Measurements from ENCODE around the gene LRRN2.

LRRN2 gene

DNA sequence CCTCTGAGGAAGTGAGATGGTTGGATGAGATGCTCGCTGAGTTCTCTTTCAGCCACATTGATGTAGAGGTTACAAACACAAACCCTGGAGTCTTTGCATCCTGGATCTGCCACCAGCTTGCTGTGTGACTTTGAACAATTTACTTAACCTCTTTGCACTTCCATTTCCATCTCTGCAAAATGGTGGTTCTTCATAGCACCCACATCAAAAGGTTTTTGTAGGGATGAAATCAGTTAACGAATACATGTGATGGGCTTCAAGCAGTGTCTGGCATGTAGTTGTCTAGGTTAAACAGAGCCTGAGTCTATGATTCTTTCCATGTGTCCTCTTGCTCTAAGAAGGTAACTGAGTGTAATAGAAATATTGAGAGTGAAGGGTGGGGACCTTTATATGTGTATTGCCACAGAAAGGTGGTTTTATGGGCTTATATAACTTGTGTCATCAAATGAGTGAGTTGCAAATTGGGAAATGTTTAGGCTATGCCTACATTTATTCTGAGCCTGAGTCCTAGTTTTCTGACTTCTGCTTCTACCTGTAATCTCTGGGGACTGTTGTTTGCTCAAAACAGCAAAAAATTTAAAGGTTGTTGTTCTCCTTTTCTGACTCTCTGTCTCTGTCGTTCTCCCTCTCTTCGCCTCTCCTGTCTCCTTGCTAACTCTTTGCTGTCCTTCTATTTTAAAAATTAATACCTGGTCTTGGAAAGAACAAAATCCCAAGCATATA is 27.3 kb upstream of the LRRN2 start:
- DNase-seq (ENCODE audit: low read depth): no peak

DNA sequence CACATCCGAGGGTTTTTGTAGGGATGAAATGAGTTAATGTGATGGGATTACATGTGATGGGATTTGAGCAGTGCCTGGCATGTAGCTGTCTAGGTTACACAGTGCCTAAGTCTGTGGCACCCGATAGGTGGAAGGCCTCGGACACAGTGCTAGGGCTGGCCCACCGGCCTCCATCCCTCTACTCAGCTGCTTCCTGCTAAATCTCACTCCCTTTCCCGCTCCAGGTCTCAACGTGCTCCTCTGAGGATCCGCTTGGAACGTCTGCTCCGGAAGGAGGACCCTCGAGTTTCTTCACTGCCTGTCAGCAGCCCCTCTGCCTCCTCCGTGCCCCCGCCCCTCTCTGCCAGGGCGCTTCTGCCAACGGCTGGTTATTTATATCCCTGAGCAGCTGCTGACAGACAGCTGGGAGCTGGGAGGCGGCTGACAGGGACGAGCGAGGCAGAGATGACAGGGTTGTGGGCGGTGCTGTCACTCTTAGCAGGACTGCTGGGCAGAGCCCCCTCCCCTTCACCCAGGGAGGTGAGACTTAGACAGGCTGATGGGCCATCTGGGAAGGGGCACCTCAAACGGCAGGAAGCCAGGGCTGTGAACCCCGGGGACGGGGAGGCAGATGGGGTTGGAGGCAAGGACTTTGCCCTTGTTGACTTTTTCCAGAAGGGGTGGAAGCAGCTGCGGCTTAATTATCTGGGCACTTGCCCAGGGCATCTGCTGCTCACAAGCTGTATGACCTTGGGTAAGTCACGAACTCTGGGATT is 26.6 kb upstream of the LRRN2 start:
- no peak for DNase-seq (ENCODE audit: low read depth)

DNA sequence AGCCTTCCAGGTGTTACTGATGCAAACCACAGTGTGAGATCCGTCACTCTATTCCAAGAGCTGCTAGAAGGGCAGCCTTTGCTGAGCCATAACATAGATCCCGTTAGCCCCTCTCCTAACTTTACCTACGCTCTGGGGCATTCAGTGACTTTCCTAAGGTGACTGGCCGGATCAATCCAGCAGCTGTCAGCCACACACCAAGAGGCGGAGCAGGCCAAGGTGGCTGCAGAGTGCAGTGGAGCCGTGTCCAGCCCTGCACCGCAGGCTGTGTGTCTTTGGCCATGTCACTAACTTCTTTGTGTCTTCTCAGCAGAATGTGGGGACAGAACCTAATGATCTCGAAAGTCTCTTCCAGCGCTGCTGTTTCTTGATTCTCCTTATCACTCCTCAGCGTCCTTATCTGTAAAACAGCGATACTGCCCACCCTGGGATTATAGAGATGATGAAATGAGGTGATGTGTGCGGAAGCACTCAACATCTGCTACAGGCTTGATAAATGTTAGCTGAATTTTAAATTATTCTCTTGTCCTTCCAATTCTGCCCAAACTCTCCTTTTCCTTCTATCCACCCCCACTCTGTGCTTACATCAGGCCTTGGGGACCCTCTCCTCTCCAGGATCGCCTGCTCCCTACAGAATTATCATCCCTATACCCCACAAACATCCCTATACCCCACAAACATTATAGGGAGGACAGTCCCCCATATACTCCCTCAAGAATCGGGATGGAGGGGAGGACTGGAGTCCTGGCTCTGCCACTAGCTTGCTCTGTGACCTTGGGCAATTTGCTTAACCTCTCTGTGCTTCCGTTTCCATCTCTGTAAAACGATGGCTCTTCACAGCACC is 25.8 kb upstream of the LRRN2 start:
- DNase-seq (ENCODE audit: low read depth): no peak

DNA sequence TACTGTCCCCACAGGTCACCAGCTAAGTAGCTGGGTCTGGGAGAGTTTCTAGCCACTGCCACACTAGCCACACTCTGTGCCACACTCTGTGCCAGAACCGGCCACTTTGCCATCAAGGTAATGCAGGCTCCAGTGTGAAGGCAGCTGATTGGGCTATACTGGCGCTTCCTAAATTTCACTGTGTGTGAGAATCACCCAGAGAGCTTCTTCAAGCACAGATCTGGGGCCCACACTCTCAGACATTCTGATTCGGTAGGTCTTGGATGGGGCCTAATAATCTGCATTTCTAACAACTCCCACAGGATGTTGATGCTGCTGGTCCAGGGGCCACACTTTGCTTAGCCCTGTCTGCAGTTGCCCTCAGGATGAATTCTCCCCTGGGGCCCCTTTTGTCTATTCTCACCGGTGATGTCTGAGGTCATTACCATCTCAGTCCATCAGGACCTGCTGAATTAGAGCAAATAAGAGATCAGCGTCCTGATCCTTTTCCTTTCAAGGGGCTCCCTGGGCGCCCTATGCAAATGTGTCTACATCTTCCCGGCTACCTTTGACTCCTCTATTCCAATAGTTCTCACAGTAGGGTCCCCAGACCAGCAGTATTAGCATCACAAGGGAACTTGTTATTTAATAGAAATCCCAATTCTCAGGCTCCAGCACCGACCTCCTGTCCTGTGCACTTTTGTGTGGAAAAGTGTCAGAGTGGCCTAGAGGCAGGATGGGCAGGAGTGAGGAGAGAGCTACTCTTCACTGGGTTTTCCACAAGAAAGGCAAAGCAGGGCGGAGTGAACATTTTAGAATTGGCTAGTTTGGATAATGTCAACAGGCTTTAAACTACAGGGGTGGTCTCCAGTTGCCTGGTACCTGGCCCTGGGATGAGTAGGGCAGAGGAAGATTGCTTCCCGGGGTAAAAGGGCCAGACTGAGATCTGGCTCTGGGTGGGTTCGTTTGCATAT is 24.7 kb upstream of the LRRN2 start:
- DNase-seq (ENCODE audit: low read depth): no peak

DNA sequence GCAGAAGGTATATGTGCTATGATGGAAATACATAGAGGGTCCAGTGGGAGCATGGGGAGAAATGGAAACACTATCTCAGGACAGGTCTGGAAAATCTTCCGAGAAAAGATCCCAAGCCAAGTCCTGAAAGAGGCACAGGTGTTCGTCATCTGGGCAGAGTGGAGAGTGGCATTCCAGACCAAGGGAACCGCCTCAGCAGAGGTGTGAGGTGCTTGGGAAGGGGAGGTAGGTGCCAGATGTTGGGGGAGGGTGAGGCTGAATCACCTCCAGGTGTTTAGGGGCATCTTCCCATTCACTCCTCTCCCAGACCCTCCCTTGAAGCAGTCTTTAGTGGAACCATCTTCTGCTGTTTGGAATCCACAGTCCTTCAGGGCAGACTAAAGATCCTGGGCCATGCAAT is 23.5 kb upstream of the LRRN2 start:
- DNase-seq (ENCODE audit: low read depth): no peak

DNA sequence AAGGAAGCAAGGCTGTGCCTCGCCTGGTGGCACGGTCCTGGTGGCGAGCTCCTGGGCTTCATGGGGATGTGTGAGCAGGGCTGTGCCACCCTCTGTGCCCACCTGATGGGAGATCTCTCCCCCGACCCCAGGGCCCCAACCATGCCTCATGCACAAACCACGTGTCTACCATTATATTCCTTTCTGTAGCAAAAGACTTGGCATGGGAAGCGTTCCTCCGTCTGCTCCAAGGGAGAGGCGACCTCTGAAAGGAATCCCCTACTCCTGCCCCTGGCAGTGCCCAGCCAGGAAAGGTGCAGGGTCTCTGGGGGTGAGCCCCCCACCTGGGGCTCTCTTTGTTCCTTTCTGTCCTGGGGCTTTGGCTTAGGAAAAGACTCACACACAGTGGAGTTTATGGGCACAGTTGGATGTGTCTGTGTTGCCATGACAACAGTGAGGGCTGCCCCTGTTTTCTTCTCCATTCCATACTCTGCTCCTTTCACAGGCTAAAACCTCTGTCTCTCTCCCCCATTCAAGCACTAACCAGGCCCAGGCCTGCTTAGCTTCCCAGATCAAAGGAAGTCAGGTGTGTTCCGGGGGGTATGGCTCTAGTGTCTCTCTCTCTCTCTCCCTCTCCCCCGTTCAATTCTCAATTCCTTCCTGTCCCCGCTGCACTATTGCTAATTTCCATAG is 21.4 kb upstream of the LRRN2 start:
- DNase-seq (ENCODE audit: low read depth): no peak

DNA sequence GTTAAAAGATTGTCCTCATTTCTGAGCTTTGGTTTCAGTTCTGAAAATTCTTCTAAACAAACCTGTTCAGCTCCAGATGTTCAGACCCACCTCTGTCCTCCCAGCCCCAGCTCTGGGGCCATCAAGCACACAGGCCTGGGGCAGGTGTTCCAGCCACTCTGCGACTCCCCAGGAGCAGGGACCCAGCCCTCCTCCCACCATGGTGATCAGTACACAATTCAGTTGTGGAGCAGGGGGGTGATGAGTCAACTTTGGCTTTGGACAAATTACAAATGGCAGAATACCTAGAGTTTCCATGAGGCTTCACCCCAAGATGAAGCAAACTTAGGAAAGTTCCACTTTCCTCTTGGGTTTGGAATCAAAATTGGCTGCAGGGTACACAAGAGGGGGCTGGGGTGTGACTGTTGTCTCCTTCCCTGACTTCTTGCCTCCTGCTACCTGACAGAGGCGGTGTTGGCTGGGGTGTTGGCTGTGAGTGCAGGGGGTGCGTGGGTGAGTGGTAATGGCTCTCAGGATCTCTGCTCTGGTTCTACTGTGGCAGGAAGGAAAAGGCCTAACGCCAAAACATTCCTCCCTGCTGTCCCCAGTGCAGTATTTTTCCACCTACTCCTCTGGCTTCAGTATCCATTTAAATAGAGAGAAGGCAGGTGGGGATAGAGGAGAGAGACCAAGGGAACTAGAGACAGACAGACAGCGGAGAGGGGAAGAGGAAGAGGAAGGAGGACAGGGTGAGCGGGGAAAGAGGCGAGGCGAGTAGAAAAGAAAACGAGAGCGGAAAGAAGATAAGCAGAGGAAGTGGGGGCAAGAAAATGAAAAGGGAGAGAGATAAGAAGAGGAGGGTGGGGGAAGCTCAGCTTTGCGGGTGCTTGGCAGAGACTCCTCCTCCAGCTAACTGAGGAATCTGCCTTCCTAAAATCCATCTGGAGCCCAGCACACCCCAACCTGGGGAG is 20.6 kb upstream of the LRRN2 start:
- DNase-seq (ENCODE audit: low read depth): no peak

DNA sequence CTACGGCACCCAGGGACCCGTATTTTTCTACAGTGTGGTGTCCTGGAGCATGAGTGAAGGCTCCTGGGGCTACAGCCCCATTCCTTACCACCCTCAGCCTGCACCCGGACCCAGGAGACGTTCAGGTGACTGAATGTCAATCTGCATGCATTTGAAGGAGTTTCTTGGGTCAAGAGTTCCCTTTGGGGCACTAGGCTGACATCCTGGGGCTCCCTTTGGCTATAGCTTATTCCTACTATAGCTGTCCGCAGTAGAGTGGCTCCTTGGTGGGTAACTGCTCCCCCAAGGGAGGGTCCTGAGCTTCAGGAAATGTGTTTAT is 19.9 kb upstream of the LRRN2 start:
- DNase-seq (ENCODE audit: low read depth): no peak

DNA sequence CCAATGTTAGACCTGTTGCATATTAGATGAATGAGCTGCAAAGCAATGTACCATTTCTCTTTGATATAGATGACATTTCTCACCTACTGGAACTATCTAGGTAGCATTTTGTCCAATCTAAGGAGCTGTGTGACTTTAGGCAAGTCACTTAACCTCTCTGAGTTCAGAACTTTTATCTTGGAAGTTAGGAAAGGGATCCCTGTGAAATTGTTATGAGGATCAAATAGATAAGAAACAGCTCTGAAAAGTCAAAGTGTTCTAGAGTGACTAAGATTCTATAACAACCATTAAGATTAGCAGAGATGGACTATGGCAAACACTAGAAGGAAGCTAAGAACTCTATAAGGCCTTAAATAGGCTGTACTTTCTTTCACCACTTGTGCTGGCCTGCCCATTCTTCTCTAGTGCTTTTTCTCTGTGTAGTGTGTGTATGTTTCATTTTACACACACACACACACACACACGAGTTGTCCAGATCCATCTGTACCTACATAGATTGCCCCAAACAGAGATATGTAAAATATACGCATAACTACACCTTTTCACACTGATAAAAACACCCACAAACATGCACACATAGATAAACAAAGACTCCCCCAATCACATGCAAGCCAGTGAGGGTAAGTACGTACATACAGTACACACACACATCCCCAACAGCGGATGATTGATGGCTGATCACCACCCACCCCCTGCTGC is 19.4 kb upstream of the LRRN2 start:
- no peak for DNase-seq (ENCODE audit: low read depth)

DNA sequence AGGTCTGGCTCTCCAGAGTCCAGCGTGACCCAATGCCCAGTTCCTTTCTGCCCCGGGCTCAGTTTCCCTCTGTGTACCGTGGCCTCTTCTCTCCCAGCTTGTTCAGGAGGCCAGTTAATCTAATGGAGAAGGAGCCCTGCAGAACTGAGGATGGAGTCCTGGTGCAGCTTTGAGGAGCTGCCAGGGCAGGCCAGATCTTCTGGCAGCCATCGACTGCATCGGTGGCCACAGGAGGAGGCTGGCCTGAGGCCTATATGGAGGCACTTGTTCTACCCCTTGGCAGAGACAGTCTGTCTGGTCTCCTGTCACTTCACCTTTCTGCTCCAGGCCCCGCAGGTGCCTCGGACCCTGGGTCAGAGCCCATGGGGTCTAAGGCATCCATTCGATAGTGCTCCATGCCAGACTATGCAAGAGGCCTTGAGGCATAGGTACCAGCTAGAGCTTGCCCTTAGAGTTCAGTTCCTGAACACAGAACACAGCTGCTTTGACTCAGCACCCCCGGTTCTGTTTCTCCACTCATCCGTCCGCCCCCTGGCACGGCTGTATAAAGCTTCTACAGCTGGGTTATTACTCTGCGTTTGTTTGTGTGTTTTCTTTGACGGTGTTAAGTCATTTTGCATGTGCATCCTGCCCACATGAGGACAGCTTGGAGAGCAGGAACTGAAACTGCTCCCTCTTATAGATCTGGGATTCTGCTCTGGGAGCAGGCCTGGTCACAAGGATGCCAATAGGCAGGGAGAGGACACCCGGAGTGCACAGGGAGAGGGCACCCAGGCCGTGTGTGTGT is 18.5 kb upstream of the LRRN2 start:
- DNase-seq (ENCODE audit: low read depth): no peak

DNA sequence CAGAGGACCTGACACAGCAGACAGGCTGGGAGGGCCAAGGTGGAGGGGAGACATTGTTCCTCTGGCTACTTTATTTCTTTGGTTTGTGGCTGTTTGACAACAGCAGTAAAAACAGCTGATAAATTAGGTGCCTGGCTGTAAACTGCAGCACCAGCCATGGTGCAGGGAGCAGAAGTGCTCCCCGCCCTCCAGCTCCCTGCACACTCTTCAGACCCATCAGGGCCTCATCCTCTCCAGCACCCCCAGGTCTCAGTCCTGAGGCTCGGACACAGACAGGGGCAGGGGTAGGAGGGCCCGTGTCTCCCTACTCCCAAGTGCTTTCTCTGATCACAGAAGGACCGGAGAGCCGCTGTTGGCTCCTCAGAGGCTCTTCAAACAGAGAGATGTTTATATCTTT is 17.7 kb upstream of the LRRN2 start:
- no peak for DNase-seq (ENCODE audit: low read depth)

DNA sequence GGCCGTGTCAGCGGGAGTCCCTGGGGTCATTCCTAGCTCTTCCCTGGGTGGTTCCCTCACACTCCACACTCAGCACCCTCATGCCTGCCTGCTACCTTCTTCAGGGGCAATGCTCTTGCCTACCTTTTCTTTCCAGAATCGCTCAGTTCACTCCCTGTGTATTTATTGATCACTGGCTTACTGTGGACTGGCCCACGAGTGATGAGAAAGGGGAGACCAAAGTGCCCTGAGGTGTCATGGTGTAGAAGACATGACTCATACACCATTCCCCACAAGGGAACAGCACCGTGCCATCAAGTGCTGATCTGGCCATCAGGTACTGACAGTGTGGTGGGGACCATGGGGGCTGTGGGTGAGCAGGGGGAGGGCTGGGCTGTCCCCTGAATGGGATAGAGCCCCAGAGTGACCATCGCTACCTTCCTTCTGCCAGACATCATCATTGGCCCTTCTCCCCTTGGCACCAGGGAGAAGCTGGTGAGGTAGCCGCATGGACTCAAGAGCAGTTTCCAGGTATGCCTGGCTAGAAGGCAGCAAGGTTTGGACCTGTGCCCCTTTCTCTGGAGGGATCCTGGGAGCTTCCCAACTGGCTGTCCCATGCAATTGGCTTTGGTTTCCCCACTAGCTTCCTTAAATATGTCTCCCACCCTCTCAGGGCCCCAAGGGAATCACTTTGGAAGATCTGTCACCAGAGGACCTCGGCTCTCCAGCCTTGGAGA is 17.2 kb upstream of the LRRN2 start:
- DNase-seq (ENCODE audit: low read depth): no peak

DNA sequence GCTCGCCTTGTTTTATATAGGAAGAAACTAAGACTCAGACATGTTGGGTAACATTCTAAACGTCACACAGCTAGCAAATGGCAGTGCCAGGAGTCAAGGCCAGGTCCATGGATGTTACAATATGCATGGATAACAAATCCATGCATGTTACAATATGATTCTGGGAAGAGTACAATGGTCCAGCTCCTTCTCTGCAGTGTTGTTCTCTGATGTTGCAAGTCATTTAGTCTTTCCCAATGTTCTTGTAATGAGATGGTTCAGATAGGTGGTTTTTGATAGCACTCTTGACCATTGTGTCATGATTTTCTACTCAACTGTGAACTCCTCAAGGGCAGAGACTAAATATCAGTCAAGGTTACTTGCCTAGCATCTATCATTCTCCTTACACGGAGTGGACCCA is 15.7 kb upstream of the LRRN2 start:
- DNase-seq (ENCODE audit: low read depth): no peak

DNA sequence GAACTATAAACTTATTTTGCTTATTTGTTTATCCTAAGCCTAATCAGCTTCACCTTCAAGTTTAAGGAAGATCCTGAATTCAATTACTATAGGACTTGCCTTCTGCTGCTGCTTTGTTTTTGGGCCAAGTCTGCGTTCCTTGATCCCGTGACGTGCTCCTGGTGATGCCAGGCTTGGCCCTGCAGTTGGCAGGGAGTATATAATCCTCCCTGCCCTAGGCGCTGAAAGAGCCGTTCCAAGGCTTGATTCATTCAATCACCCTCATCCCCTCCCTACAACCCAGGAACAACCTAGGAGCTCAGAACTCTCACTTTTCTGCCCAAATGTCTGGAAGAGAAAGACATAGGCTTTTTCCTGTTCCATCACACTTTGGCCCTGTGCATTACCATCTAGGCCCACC is 12.4 kb upstream of the LRRN2 start:
- DNase-seq (ENCODE audit: low read depth): no peak

DNA sequence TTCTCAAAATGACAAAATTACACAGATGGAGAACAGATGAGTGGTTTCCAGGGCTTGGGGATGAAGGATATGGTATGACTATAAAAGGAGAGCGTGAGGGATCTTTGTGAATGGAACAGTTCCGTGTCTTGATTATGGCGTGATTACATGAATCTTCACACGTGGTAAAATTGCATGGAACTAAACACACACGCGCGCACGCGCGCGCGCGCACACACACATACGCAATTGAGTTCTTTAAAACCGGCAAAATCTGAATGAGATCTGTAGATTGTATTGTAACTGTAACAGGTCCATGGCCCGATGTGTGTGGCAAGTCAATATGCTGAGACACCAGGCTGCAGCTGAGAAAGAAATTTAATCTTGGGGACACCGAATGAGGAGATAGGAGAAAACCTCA is 11.1 kb upstream of the LRRN2 start:
- no peak for DNase-seq (ENCODE audit: low read depth)

DNA sequence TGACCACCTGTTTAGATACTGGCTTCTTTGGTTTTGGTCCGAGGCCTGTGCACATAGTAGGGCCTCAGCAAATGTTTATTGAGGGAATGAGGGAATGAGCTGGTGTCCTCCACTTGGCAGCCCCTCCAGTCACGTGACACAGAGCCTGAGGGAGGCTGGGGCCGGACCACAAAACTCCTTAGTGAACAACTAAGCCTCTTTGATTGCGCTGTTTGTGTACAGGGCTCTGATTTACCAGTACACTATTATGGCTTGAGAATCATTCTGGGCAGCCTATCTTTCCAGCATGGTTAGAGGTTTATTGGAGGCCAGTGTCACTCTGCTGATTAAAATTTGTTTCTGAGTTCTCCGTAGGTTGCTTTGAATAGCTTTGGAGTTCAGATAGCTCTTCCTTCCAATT is 10.2 kb upstream of the LRRN2 start:
- no peak for DNase-seq (ENCODE audit: low read depth)

DNA sequence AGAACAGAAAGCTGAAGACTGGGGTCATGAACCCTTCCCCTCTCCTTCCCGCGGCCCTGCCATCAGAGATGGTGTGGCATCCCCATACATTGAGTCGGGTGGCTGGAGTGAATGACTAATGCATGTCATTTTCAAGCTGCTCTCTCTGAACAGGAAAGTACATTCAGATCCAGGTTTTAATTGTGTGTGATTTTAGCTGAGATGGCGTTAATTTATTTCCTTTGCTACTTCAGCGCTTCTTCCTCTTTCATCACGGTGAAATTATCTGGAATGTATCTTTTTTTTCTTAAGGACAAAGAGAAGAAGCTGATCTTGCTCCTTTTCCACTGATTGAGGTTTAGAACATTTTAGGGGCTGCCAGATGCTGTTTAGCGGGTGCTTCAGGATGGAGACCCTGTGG is 8.6 kb upstream of the LRRN2 start:
- DNase-seq (ENCODE audit: low read depth): no peak

DNA sequence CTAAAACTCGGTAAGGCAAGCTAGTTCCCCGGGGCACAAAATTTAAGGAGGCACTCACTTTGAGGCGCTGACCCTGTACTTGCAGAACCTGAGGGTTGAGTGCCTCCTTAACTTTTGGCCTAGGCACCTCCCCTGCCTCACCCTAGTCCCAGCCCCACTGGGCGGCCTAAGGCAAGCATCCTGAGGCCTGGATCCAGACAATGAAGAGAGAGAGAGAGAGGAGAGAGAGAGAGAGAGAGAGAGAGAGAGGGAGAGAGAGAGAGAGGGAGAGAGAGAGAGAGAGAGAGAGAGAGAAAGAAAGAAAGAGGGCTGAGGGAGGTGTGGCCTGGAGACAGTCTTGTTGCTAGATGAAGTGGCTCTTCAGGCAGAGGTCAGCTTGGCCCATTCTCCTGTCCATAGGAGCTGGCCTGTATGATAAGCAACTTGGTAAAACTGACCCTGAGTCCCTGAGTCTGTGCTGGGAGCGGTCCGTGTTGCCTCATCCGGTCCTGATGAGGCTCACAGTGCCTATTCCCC is 7.4 kb upstream of the LRRN2 start:
- DNase-seq (ENCODE audit: low read depth): no peak

All from stimulated activated CD8-positive, alpha-beta memory T cell treated with anti-CD3 and anti-CD28 coated beads, Interleukin-4, amount 100 ng/mL, for 24 hours (primary cell).